RCC 7860 (cell line): ENCODE data around the gene AP2S1.
A peak's percentile ranks its signal among the peaks of the same experiment; 100 is the strongest.
"Not testable (repeated sequence)": the region's sequence is repeated elsewhere in the genome, so short reads cannot be mapped to it uniquely, and the experiment has no call there.

ENCODE experiments used
- DNase-seq: peaks from one replicate; pipeline ENCODE4 v3.0.0-alpha.2; 2015; ENCODE audit warnings: low spot score
- FAIRE-seq: peaks from 2 replicates; lab custom pipeline; 2012; peaks lifted over from hg19 to GRCh38; lab: Jason Lieb, UNC

The AP2S1 gene

GRCh38 chr19:46844067-46844489, 6.6 kb downstream of the AP2S1 start:
- DNase-seq: no peak
- no peak for FAIRE-seq

GRCh38 chr19:46842791-46843190, 7.9 kb downstream of the AP2S1 start:
- DNase-seq (no peak), FAIRE-seq (no peak)

- FAIRE-seq (no peak), DNase-seq (peak; percentile 59)
These were observed 9.1 kb downstream of the AP2S1 start for GRCh38 chr19:46841458-46842083.

GRCh38 chr19:46840498-46840942, 10.1 kb downstream of the AP2S1 start:
- FAIRE-seq: no peak
- peak; percentile 33 for DNase-seq

- DNase-seq (no peak), FAIRE-seq (no peak)
These were observed 10.7 kb downstream of the AP2S1 start for GRCh38 chr19:46839752-46840497.

- no peak for FAIRE-seq
These were observed 12.5 kb downstream of the AP2S1 start for GRCh38 chr19:46838160-46838559.

GRCh38 chr19:46834984-46835383, 15.7 kb downstream of the AP2S1 start:
- no peak for DNase-seq

More at GRCh38 chr19:46838160-46838559, 12.5 kb downstream of the AP2S1 start:
- DNase-seq: no peak

GRCh38 chr19:46834121-46834520, 16.5 kb downstream of the AP2S1 start:
- DNase-seq (no peak), FAIRE-seq (no peak)

More at GRCh38 chr19:46834984-46835383, 15.7 kb downstream of the AP2S1 start:
- FAIRE-seq: no peak

GRCh38 chr19:46830864-46831263, 19.8 kb downstream of the AP2S1 start:
- DNase-seq: no peak
- FAIRE-seq: no peak

- DNase-seq (no peak), FAIRE-seq (no peak)
These were observed 22.2 kb downstream of the AP2S1 start for GRCh38 chr19:46828484-46828883.

GRCh38 chr19:46825731-46826055, 25.0 kb downstream of the AP2S1 start:
- DNase-seq: no peak
- no peak for FAIRE-seq

- DNase-seq: no peak
- no peak for FAIRE-seq
These were observed 25.5 kb downstream of the AP2S1 start for GRCh38 chr19:46824890-46825730.

GRCh38 chr19:46823049-46823448, 27.6 kb downstream of the AP2S1 start:
- DNase-seq: no peak
- no peak for FAIRE-seq

GRCh38 chr19:46822410-46822787, 28.2 kb downstream of the AP2S1 start:
- FAIRE-seq, DNase-seq: not testable (repeated sequence)

GRCh38 chr19:46821512-46822409, 28.9 kb downstream of the AP2S1 start:
- no peak for DNase-seq
- FAIRE-seq: no peak

GRCh38 chr19:46818812-46819211, 31.8 kb downstream of the AP2S1 start:
- no peak for FAIRE-seq
- DNase-seq: no peak

- no peak for DNase-seq
- FAIRE-seq: no peak
These were observed 34.6 kb downstream of the AP2S1 start for GRCh38 chr19:46815833-46816627.

GRCh38 chr19:46813839-46814358, 36.7 kb downstream of the AP2S1 start:
- FAIRE-seq: no peak
- DNase-seq: no peak
